Kidney (tissue), 14 donors: ENCODE data around the gene WDR70. TPM values are rescaled to one million over a fixed set of nuclear protein-coding genes. Genes with fewer than 3 reads are reported as not detected.

Experiments
- DNase-seq, 5 donors: peaks; one replicate each; pipeline ENCODE4 v3.0.0-alpha.2; 2013 to 2020
- FAIRE-seq: peaks from 2 replicates; lab custom pipeline; 2012; peaks lifted over from hg19 to GRCh38; lab: Jason Lieb, UNC
- H3K27ac ChIP-seq, 2 donors: one replicate each; pipeline ENCODE4 v1.7.0; 2013; ENCODE audit warnings: low read depth in 2 of 2, low read length in 2 of 2, inconsistent platforms in 1 of 2
- H3K27me3 ChIP-seq: one replicate; pipeline ENCODE4 v1.7.1; 2013; ENCODE audit warnings: low read length, inconsistent platforms; ENCODE audit not compliant: control insufficient read depth, insufficient read depth
- H3K36me3 ChIP-seq, 3 donors: one replicate each; pipeline versions ENCODE4 v1.7.0 to v1.7.1; 2013; ENCODE audit warnings: low read length in 3 of 3, control low read depth in 1 of 3, inconsistent platforms in 1 of 3; ENCODE audit not compliant: insufficient read depth in 3 of 3, control insufficient read depth in 2 of 3
- H3K4me1 ChIP-seq, 3 donors: one replicate each; pipeline versions ENCODE4 v1.7.0 to v1.7.1; 2013; ENCODE audit warnings: low read length in 3 of 3, inconsistent platforms in 1 of 3, low read depth in 1 of 3; ENCODE audit not compliant: control insufficient read depth in 2 of 3, insufficient read depth in 2 of 3
- H3K4me3 ChIP-seq, 3 donors: one replicate each; pipeline versions ENCODE4 v1.7.0 to v1.8.1; 2013; ENCODE audit warnings: low read length in 3 of 3, control low read depth in 1 of 3, inconsistent platforms in 1 of 3
- H3K9ac ChIP-seq, 3 donors: one replicate each; pipeline versions ENCODE4 v1.7.0 to v1.7.1; 2013; ENCODE audit warnings: low read length in 3 of 3, control low read depth in 1 of 3, inconsistent platforms in 1 of 3
- H3K9me3 ChIP-seq, 3 donors: one replicate each; pipeline versions ENCODE4 v1.7.0 to v1.7.1; 2013; ENCODE audit warnings: low read length in 3 of 3, control low read depth in 1 of 3, inconsistent platforms in 1 of 3; ENCODE audit not compliant: control insufficient read depth in 2 of 3, insufficient read depth in 1 of 3
- CTCF ChIP-seq: IDR thresholded peaks from 3 replicates; pipeline ENCODE4 v1.5.1; 2012; ENCODE audit warnings: mild to moderate bottlenecking, moderate library complexity, borderline replicate concordance; ENCODE audit not compliant: insufficient read depth; ENCODE audit errors: extremely low read depth
- intact Hi-C: fragments of 100-400 bp; cut with DNase I; formaldehyde crosslinking; loops from one replicate; pipeline ENCODE4 v1.11.1; 2022
- polyA plus RNA-seq: library from polyadenylated mRNA; stranded (reverse); fragments of 350-450 nt; fragmentation: Illumina TruSeq; extraction: RNeasy Lipid Tissue Mini Kit (QIAGEN cat#74804); gene quantifications from one replicate; pipeline ENCODE4 v1.2.3, GENCODE V29; 2014; ENCODE audit warnings: low read depth, low replicate concordance; ENCODE audit not compliant: insufficient read depth
- total RNA-seq: library from RNA; stranded (reverse); fragmentation: NEBNext Ultra II Directional; extraction: Animal tissue kit (Norgen Biotek cat#: 25700); gene quantifications from one replicate; pipeline ENCODE4 v1.2.1, GENCODE V29; 2021
- donor health status: control.
- donor health status: control.
- donor health status: control.
- donor health status: control.
- donor health status: control.
- donor health status: DM: yes; HTN: yes; CAD: no.
- donor health status: Normal renal cell carcinoma (clear cell type).

Gene WDR70
- total and polyA plus RNA-seq, 2 donors from 2014 or later, result 27.2 to 32.3 TPM

- H3K4me3 ChIP-seq, result no peak overlapping the region
- H3K27ac ChIP-seq, result no peak overlapping the region
- peaks cover 0 to 15% (median 13%) of the 10 kb centered on the region in 3 donors for H3K36me3 ChIP-seq
- H3K27me3 ChIP-seq, result no peaks in the 10 kb centered on the region
- no peak for DNase-seq
- H3K9ac ChIP-seq, result no peak overlapping the region
- TF ChIP-seq CTCF, result no peak
- intact Hi-C loops, result no loop called here
- no peaks in the 10 kb centered on the region for H3K4me1 ChIP-seq
- no peaks in the 10 kb centered on the region for H3K9me3 ChIP-seq
- no peak for FAIRE-seq
Observed at GRCh38 chr5:37725185-37725584, 346.1 kb downstream of the WDR70 start.

GRCh38 chr5:37727238-37727637 is 348.1 kb downstream of the WDR70 start:
- intact Hi-C loops, result no loop called here
- DNase-seq (no peak), FAIRE-seq (no peak)
- H3K9me3 ChIP-seq, result no peaks in the 10 kb centered on the region
- no peak overlapping the region for H3K4me3 ChIP-seq
- H3K27ac ChIP-seq, result no peak overlapping the region
- no peak overlapping the region for H3K9ac ChIP-seq
- no peaks in the 10 kb centered on the region for H3K4me1 ChIP-seq
- TF ChIP-seq CTCF, result no peak
- H3K27me3 ChIP-seq, result no peaks in the 10 kb centered on the region
- H3K36me3 ChIP-seq, result peaks cover 0 to 13% (median 11%) of the 10 kb centered on the region in 3 donors

GRCh38 chr5:37730896-37731455 is 351.9 kb downstream of the WDR70 start:
- no peaks in the 10 kb centered on the region for H3K4me1 ChIP-seq
- H3K4me3 ChIP-seq, result no peak overlapping the region
- no peak overlapping the region for H3K9ac ChIP-seq
- no peaks in the 10 kb centered on the region for H3K9me3 ChIP-seq
- no peaks in the 10 kb centered on the region for H3K27me3 ChIP-seq
- peaks cover 0 to 9% (median 8%) of the 10 kb centered on the region in 3 donors for H3K36me3 ChIP-seq
- DNase-seq (no peak), FAIRE-seq (no peak)
- H3K27ac ChIP-seq, result no peak overlapping the region
- intact Hi-C loops, result no loop called here
- no peak for TF ChIP-seq CTCF

GRCh38 chr5:37734114-37734513 is 355.0 kb downstream of the WDR70 start:
- DNase-seq, result no peak
- Histone ChIP-seq H3K27ac (no peak overlapping the region), H3K9me3 (no peaks in the 10 kb centered on the region), H3K4me3 (no peak overlapping the region), H3K4me1 (peaks cover 0 to 7% (median 0%) of the 10 kb centered on the region in 3 donors), H3K36me3 (peaks cover 0 to 3% (median 0%) of the 10 kb centered on the region in 3 donors), H3K27me3 (no peaks in the 10 kb centered on the region), H3K9ac (no peak overlapping the region)
- TF ChIP-seq CTCF, result no peak
- FAIRE-seq, result no peak
- intact Hi-C loops, result no loop called here
